NOMO-1 treated with DMSO at 0.1 percent for 48 hours (cell line): ENCODE data around the gene PACSIN2.

Experiments used
- DNase-seq: peaks from one replicate; lab custom pipeline; 2025; ENCODE audit not compliant: unreplicated experiment; lab: John Stamatoyannopoulos, UW

Gene PACSIN2

GRCh38 chr22:42907404-42908373 lies 107.3 kb downstream of the PACSIN2 start:
- DNase-seq = no peak

- DNase-seq = no peak
Measured at GRCh38 chr22:42906605-42907348, 108.2 kb downstream of the PACSIN2 start.

GRCh38 chr22:42905702-42906183 lies 109.2 kb downstream of the PACSIN2 start:
- DNase-seq = no peak

GRCh38 chr22:42905217-42905616 lies 109.7 kb downstream of the PACSIN2 start:
- DNase-seq = no peak

- no peak for DNase-seq
Measured at GRCh38 chr22:42904050-42904449, 110.9 kb downstream of the PACSIN2 start.

- DNase-seq = no peak
Measured at GRCh38 chr22:42902875-42903510, 112.0 kb downstream of the PACSIN2 start.

GRCh38 chr22:42901790-42902508 lies 113.0 kb downstream of the PACSIN2 start:
- no peak for DNase-seq

GRCh38 chr22:42897960-42898359 lies 117.0 kb downstream of the PACSIN2 start:
- no peak for DNase-seq

GRCh38 chr22:42895541-42895981 lies 119.4 kb downstream of the PACSIN2 start:
- peak; percentile 73 for DNase-seq

GRCh38 chr22:42895087-42895486 lies 119.9 kb downstream of the PACSIN2 start:
- peak; percentile 95 for DNase-seq

- DNase-seq = no peak
Measured at GRCh38 chr22:42893371-42894150, 121.4 kb downstream of the PACSIN2 start.

- peak; percentile 38 for DNase-seq
Measured at GRCh38 chr22:42892571-42893316, 122.2 kb downstream of the PACSIN2 start.

GRCh38 chr22:42892156-42892555 lies 122.8 kb downstream of the PACSIN2 start:
- no peak for DNase-seq

- no peak for DNase-seq
Measured at GRCh38 chr22:42891696-42892095, 123.3 kb downstream of the PACSIN2 start.

GRCh38 chr22:42891008-42891407 lies 123.9 kb downstream of the PACSIN2 start:
- no peak for DNase-seq

- DNase-seq = peak; percentile 90
Measured at GRCh38 chr22:42889304-42889703, 125.6 kb downstream of the PACSIN2 start.

GRCh38 chr22:42887523-42888507 lies 127.1 kb downstream of the PACSIN2 start:
- DNase-seq = no peak

- DNase-seq = no peak
Measured at GRCh38 chr22:42887120-42887519, 127.8 kb downstream of the PACSIN2 start.
